Neural progenitor cell (in vitro differentiated cells): ENCODE measurements around the gene KCNMA1. TPM values are rescaled to one million over a fixed set of nuclear protein-coding genes. Genes with fewer than 3 reads are reported as not detected.

Experiments
- DNase-seq: peaks from one replicate; pipeline ENCODE4 v3.0.0-alpha.2; 2016; ENCODE audit warnings: low spot score
- H2AFZ ChIP-seq: fragments of 200-600 bp; sonication (generic); replicated peaks from 2 replicates; pipeline ENCODE4 v1.6.1; 2016; ENCODE audit warnings: antibody characterized with exemption
- H3F3A ChIP-seq: fragments of 200-600 bp; sonication (generic); 2 replicates; pipeline ENCODE4 v1.6.1; 2016; ENCODE audit warnings: antibody characterized with exemption, low read depth
- H3K27ac ChIP-seq: fragments of 200-600 bp; sonication (generic); 2 replicates; pipeline ENCODE4 v1.5.1; 2016; ENCODE audit warnings: mild to moderate bottlenecking
- H3K27me3 ChIP-seq: fragments of 200-600 bp; sonication (generic); 2 replicates; pipeline ENCODE4 v1.6.1; 2016; ENCODE audit warnings: mild to moderate bottlenecking, moderate library complexity
- H3K36me3 ChIP-seq: fragments of 200-600 bp; sonication (generic); 2 replicates; pipeline ENCODE4 v1.5.1; 2016
- H3K4me1 ChIP-seq: fragments of 200-600 bp; sonication (generic); 2 replicates; pipeline ENCODE4 v1.6.1; 2016; ENCODE audit warnings: mixed run types
- H3K4me2 ChIP-seq: fragments of 200-600 bp; sonication (generic); 2 replicates; pipeline ENCODE4 v1.6.1; 2016
- H3K4me3 ChIP-seq: fragments of 200-600 bp; sonication (generic); 2 replicates; pipeline ENCODE4 v1.5.1; 2016
- H3K79me2 ChIP-seq: fragments of 200-600 bp; sonication (generic); 2 replicates; pipeline ENCODE4 v1.6.1; 2016; ENCODE audit warnings: low read depth
- H3K9ac ChIP-seq: fragments of 200-600 bp; sonication (generic); 2 replicates; pipeline ENCODE4 v1.6.1; 2016
- H3K9me3 ChIP-seq: fragments of 200-600 bp; sonication (generic); 2 replicates; pipeline ENCODE4 v1.5.1; 2016; ENCODE audit warnings: low read depth
- H4K20me1 ChIP-seq: fragments of 200-600 bp; sonication (generic); 2 replicates; pipeline ENCODE4 v1.6.1; 2016; ENCODE audit warnings: low read depth
- H3K27ac Mint-ChIP-seq: 3 replicates; pipeline ENCODE4 v1.8.0; 2021; ENCODE audit warnings: mixed read lengths
- H3K27me3 Mint-ChIP-seq: 2 replicates; pipeline ENCODE4 v1.8.0; 2022; ENCODE audit warnings: low read depth, mild to moderate bottlenecking, inconsistent platforms, moderate library complexity, mixed read lengths; ENCODE audit not compliant: insufficient read depth
- H3K36me3 Mint-ChIP-seq: 3 replicates; pipeline ENCODE4 v1.8.0; 2021; ENCODE audit warnings: mixed read lengths
- H3K4me1 Mint-ChIP-seq: 3 replicates; pipeline ENCODE4 v1.8.0; 2021; ENCODE audit warnings: mixed read lengths
- H3K4me3 Mint-ChIP-seq: 3 replicates; pipeline ENCODE4 v1.8.0; 2021; ENCODE audit warnings: mild to moderate bottlenecking, moderate library complexity, mixed read lengths
- H3K9me3 Mint-ChIP-seq: 3 replicates; pipeline ENCODE4 v1.8.0; 2020; ENCODE audit warnings: mixed read lengths
- EZH2 ChIP-seq: fragments of 200-600 bp; sonication (generic); IDR thresholded peaks from 2 replicates; pipeline ENCODE4 v1.6.1; 2017; ENCODE audit warnings: antibody characterized with exemption, mild to moderate bottlenecking, moderate library complexity
- EZH2phosphoT487 ChIP-seq: fragments of 200-600 bp; sonication (generic); IDR thresholded peaks from 2 replicates; pipeline ENCODE4 v1.6.1; 2017; ENCODE audit warnings: antibody characterized with exemption
- total RNA-seq: library from RNA; depleted of rRNA; stranded (reverse); fragments of >200 nt; gene quantifications from 2 replicates; pipeline ENCODE4 v1.2.3, GENCODE V29; 2015; ENCODE audit warnings: low replicate concordance
- TF ChIP-seq, protein P1 (sequence below): fragments of 200-600 bp; sonication (generic); IDR thresholded peaks from 2 replicates; pipeline ENCODE4 v1.5.1; 2017; ENCODE audit warnings: antibody characterized with exemption, mild to moderate bottlenecking

KCNMA1 gene
- total RNA-seq, 1 donor from 2014 or later = 2.4 TPM

DNA sequence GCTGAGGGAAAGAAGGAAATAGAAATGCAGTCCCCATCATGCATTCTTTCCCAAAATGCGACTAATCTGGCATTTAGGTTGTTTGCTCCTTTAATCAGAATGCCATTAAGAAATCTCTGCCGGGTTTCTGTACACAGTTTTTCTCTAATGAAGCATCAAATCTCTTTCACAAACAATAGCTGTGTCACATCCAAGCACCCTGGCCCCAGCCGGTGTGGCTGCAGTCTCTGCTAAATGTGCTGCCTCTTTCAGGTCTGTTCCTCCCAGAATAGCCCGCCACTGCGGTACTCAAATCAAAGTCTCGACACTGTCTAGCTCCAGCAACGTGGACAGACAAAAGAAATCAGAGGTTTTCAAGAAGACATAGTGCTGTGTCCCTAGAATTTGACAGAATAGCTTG is 343.8 kb downstream of the KCNMA1 start:
- Mint-ChIP-seq H3K4me1 (peaks cover 53% of the 10 kb centered on the region), H3K9me3 (no peaks in the 10 kb centered on the region)

DNA sequence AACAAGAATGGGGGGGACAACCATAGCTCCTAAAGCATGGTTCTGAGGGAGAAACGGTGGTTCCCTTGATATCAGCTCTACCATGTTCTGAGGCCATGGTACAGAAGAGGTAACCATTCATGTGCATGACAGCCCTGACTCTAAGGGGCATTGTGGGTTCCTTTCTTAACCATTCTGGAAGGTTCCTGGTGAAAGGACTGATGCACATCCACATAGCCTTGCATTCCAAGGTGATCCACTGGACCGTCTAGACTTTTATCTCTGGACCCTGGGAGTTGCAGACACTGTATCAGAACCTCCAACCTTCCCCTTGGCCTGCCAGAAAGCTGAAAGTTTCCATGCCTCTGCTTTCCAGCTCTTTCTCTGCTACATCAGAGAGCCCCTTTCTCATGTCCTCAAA is 344.3 kb downstream of the KCNMA1 start:
- peaks cover 2% of the 10 kb centered on the region for H3K27me3 Mint-ChIP-seq
- TF ChIP-seq EZH2phosphoT487 (no peak), EZH2 (no peak)
- TF ChIP-seq, protein P1, sequence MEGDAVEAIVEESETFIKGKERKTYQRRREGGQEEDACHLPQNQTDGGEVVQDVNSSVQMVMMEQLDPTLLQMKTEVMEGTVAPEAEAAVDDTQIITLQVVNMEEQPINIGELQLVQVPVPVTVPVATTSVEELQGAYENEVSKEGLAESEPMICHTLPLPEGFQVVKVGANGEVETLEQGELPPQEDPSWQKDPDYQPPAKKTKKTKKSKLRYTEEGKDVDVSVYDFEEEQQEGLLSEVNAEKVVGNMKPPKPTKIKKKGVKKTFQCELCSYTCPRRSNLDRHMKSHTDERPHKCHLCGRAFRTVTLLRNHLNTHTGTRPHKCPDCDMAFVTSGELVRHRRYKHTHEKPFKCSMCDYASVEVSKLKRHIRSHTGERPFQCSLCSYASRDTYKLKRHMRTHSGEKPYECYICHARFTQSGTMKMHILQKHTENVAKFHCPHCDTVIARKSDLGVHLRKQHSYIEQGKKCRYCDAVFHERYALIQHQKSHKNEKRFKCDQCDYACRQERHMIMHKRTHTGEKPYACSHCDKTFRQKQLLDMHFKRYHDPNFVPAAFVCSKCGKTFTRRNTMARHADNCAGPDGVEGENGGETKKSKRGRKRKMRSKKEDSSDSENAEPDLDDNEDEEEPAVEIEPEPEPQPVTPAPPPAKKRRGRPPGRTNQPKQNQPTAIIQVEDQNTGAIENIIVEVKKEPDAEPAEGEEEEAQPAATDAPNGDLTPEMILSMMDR = no peak
- Histone ChIP-seq H2AFZ (no peak overlapping the region), H3K27ac (no peak overlapping the region), H3K9ac (no peak overlapping the region), H4K20me1 (no peaks in the 10 kb centered on the region), H3K4me1 (peaks cover 33% of the 10 kb centered on the region), H3K27me3 (no peaks in the 10 kb centered on the region), H3K4me3 (no peak overlapping the region), H3K4me2 (peak overlapping the region; percentile 25), H3K79me2 (no peaks in the 10 kb centered on the region), H3K36me3 (no peaks in the 10 kb centered on the region), H3K9me3 (no peaks in the 10 kb centered on the region), H3F3A (peaks cover 8% of the 10 kb centered on the region)
- DNase-seq = no peak
- H3K4me3 Mint-ChIP-seq = no peak overlapping the region
- H3K36me3 Mint-ChIP-seq = no peaks in the 10 kb centered on the region
- H3K9me3 Mint-ChIP-seq = no peaks in the 10 kb centered on the region
- H3K4me1 Mint-ChIP-seq = peaks cover 56% of the 10 kb centered on the region
- H3K27ac Mint-ChIP-seq = no peak overlapping the region

More for the DNA sequence above, 343.8 kb downstream of the KCNMA1 start:
- H3K27ac ChIP-seq = no peak overlapping the region
- peak overlapping the region; percentile 25 for H3K4me2 ChIP-seq
- H4K20me1 ChIP-seq = no peaks in the 10 kb centered on the region
- no peak overlapping the region for H3K4me3 ChIP-seq
- H3K9me3 ChIP-seq = no peaks in the 10 kb centered on the region
- TF ChIP-seq EZH2 (no peak), EZH2phosphoT487 (no peak)
- TF ChIP-seq, protein P1 = no peak
- no peaks in the 10 kb centered on the region for H3K27me3 ChIP-seq
- H3K27me3 Mint-ChIP-seq = peaks cover 2% of the 10 kb centered on the region
- peaks cover 33% of the 10 kb centered on the region for H3K4me1 ChIP-seq
- no peak overlapping the region for H3K9ac ChIP-seq
- no peak overlapping the region for H2AFZ ChIP-seq
- H3K4me3 Mint-ChIP-seq = no peak overlapping the region
- no peaks in the 10 kb centered on the region for H3K36me3 ChIP-seq
- H3K79me2 ChIP-seq = no peaks in the 10 kb centered on the region
- H3F3A ChIP-seq = peaks cover 8% of the 10 kb centered on the region
- no peaks in the 10 kb centered on the region for H3K36me3 Mint-ChIP-seq
- DNase-seq = peak; percentile 65
- H3K27ac Mint-ChIP-seq = no peak overlapping the region

DNA sequence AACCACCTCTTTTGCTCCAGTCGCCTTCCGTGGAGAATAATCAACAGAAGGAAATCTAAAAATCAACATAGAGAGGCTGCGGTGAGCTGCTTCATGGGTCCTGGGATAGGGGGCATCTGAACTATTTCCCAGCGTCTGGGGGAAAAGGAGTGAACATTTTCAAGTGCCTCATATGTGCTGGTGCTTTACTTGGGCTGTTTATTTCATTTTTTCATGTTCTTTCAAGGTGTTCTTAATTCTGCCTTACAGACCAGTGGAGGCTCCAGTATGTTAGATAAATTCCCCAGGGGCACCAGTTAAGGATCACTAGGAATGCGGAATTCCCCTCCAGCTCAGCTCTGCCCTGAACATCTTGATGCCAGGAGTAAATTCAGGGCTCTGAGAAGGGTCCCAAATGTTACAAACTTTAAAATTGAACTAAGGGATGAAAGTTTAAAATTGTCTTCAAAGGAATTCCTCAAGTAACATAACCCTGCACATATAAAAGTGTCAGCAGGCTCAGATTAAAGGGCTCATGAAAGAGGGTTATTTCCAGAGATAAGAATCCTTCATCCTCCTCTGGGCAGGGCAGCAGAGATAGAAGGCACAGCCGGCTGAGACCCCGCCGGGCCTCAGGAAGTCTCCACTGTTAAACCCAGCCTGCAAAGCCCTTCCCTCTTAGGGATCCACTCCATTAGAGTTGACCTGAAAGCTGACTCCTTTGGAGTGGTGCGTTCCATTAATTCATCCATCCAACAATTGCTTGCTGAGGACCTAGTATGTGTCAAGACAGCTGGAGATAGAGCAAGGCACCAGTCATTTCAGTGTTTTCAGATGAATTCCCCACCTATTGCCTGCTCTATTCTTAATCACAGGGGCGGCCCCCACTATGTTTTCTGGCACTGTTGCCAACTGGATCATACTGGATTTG is 345.8 kb downstream of the KCNMA1 start:
- H3K4me1 ChIP-seq = peaks cover 40% of the 10 kb centered on the region
- no peak overlapping the region for H3K9ac ChIP-seq

More for the DNA sequence above, 345.8 kb downstream of the KCNMA1 start:
- peaks cover 2% of the 10 kb centered on the region for H3K27me3 Mint-ChIP-seq
- no peak overlapping the region for H3K4me2 ChIP-seq
- H3K27ac Mint-ChIP-seq = no peak overlapping the region
- H3K36me3 ChIP-seq = no peaks in the 10 kb centered on the region
- no peak for DNase-seq
- H3K9me3 ChIP-seq = no peaks in the 10 kb centered on the region
- H3K9me3 Mint-ChIP-seq = no peaks in the 10 kb centered on the region
- TF ChIP-seq EZH2phosphoT487 (no peak), EZH2 (no peak)
- TF ChIP-seq, protein P1 = no peak
- no peaks in the 10 kb centered on the region for H4K20me1 ChIP-seq
- H3F3A ChIP-seq = peaks cover 8% of the 10 kb centered on the region
- peak overlapping the region; percentile 21 for H3K4me3 Mint-ChIP-seq
- no peak overlapping the region for H3K27ac ChIP-seq
- no peaks in the 10 kb centered on the region for H3K36me3 Mint-ChIP-seq
- no peak overlapping the region for H2AFZ ChIP-seq
- H3K27me3 ChIP-seq = no peaks in the 10 kb centered on the region
- H3K4me3 ChIP-seq = no peak overlapping the region
- H3K4me1 Mint-ChIP-seq = peaks cover 67% of the 10 kb centered on the region
- H3K79me2 ChIP-seq = no peaks in the 10 kb centered on the region
